Astrocyte (in vitro differentiated cells and primary cell): ENCODE results near the gene HIPK1.

Experiments used
- EZH2 ChIP-seq: IDR thresholded peaks from 2 replicates; pipeline ENCODE4 v1.6.1; 2012; ENCODE audit warnings: mild to moderate bottlenecking, low read length, inconsistent platforms; ENCODE audit not compliant: insufficient read depth
- TF ChIP-seq, protein P1 (sequence below): IDR thresholded peaks from 2 replicates; pipeline ENCODE4 v1.5.1; 2011; ENCODE audit warnings: low read depth, mild to moderate bottlenecking, inconsistent platforms, low read length, moderate library complexity; ENCODE audit not compliant: insufficient read depth

DNA sequence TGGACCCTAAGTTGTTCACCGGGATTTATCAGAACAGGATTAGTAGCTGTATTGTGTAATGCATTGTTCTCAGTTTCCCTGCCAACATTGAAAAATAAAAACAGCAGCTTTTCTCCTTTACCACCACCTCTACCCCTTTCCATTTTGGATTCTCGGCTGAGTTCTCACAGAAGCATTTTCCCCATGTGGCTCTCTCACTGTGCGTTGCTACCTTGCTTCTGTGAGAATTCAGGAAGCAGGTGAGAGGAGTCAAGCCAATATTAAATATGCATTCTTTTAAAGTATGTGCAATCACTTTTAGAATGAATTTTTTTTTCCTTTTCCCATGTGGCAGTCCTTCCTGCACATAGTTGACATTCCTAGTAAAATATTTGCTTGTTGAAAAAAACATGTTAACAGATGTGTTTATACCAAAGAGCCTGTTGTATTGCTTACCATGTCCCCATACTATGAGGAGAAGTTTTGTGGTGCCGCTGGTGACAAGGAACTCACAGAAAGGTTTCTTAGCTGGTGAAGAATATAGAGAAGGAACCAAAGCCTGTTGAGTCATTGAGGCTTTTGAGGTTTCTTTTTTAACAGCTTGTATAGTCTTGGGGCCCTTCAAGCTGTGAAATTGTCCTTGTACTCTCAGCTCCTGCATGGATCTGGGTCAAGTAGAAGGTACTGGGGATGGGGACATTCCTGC is 46.2 kb downstream of the HIPK1 start:
- TF ChIP-seq, protein P1, sequence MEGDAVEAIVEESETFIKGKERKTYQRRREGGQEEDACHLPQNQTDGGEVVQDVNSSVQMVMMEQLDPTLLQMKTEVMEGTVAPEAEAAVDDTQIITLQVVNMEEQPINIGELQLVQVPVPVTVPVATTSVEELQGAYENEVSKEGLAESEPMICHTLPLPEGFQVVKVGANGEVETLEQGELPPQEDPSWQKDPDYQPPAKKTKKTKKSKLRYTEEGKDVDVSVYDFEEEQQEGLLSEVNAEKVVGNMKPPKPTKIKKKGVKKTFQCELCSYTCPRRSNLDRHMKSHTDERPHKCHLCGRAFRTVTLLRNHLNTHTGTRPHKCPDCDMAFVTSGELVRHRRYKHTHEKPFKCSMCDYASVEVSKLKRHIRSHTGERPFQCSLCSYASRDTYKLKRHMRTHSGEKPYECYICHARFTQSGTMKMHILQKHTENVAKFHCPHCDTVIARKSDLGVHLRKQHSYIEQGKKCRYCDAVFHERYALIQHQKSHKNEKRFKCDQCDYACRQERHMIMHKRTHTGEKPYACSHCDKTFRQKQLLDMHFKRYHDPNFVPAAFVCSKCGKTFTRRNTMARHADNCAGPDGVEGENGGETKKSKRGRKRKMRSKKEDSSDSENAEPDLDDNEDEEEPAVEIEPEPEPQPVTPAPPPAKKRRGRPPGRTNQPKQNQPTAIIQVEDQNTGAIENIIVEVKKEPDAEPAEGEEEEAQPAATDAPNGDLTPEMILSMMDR, result no peak
- no peak for TF ChIP-seq EZH2
